Fibroblast of peridontal ligament (primary cell): ENCODE measurements around the gene MTX1.

ENCODE experiments used
- DNase-seq: peaks from one replicate; pipeline ENCODE4 v3.0.0-alpha.2; 2010; ENCODE audit errors: extremely low read depth

Gene MTX1

DNA sequence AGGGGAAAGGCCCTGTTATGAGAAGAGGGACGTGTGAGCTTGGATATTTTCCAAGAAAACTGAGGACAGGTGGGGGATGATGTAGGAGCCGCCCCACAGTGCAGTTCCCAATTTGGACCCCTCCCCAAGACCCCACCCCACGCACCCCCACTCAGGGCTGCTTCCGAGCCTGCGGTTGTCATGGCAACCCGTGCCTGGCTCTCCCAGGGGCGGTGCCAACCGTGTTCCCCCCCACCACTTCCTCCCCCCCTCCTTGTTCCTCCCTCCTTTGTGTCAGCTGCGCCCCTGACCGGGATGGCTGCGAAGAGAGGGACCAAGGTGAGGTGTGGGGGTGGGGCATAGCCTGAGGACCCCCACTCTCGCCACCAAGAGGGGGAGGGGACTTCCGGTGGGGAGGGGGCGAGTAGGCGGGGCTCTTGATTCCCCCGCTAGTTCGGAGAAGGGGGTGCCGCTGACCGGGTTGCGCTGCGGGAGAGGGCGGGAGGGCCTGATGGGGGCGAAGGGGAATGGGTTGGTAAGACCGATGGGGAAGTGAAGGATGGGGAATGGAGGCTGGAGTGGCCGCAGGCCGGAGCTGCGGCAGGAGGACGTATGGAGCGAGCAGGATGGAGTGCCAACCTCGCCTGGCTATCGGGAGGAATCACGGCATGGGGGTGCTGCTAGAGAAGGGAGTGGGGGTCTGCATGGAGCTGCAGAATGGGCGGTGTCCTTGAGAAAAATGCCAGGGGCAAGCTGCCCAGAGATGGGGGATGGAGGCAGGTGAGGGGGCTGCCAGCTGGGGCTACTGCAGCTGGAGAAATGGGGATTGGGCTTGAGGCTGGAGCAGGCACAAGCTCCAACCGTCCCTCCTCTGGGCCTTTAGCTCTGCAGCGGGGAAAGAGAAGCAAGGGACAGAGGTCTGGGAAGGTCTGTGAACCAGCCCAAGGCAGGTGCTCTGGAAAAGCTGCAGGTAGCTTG is 33.9 kb upstream of the MTX1 start:
- peak; percentile 16 for DNase-seq

DNA sequence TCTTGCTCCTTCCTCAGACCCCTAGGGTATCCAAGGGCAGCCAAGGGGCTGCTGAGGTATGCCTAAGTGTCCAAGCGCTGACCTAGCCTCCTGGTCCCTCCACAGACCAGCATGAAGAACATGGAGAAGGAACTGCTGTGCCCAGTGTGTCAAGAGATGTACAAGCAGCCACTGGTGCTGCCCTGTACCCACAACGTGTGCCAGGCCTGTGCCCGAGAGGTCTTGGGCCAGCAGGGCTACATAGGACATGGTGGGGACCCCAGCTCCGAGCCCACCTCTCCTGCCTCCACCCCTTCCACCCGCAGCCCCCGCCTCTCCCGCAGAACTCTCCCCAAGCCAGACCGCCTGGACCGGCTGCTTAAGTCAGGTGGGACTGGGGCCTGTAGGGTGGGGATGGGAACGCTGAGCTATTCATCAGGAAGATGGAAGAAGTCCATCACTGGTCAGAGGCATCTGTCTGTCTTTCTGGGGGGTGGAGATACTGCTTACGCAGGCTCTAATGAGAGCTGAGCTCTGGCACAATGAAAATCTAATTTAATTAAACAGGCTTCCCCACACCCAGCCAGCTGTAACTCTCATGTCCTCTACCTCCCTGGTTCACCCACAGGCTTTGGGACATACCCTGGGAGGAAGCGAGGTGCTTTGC is 33.1 kb upstream of the MTX1 start:
- DNase-seq: no peak

DNA sequence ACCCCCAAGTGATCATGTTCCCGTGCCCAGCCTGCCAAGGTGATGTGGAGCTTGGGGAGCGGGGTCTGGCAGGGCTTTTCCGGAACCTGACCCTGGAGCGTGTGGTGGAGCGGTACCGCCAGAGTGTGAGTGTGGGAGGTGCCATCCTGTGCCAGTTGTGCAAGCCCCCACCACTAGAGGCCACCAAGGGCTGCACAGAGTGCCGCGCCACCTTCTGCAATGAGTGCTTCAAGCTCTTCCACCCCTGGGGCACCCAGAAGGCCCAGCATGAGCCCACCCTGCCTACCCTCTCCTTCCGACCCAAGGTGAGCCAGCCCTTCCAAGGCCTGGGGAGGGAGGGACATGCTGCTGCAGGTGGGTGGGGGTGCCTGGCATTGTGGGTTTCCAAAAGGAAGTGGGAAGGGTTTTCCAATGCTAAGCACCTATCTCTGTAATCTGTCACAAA is 32.5 kb upstream of the MTX1 start:
- no peak for DNase-seq

DNA sequence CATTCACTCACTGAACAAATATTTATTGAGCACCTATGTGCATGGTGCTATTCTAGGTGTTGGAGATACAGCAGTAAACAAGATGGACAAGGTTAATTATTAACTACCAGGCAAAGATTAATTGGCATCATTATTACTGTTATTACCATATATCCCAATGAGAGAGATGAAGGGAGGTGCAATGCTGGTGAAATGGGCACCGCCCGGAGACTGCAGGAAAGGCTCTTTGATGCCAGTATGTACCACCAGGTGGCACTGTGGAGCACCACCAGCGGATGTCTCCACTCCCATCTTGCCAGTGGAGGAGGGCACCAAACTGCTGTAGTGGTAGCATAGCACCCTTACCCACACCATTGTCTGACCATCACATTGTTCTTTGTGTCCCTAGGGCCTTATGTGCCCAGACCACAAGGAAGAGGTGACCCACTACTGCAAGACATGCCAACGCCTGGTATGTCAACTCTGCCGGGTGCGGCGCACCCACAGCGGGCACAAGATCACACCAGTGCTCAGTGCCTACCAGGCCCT is 31.9 kb upstream of the MTX1 start:
- DNase-seq: peak; percentile 75

DNA sequence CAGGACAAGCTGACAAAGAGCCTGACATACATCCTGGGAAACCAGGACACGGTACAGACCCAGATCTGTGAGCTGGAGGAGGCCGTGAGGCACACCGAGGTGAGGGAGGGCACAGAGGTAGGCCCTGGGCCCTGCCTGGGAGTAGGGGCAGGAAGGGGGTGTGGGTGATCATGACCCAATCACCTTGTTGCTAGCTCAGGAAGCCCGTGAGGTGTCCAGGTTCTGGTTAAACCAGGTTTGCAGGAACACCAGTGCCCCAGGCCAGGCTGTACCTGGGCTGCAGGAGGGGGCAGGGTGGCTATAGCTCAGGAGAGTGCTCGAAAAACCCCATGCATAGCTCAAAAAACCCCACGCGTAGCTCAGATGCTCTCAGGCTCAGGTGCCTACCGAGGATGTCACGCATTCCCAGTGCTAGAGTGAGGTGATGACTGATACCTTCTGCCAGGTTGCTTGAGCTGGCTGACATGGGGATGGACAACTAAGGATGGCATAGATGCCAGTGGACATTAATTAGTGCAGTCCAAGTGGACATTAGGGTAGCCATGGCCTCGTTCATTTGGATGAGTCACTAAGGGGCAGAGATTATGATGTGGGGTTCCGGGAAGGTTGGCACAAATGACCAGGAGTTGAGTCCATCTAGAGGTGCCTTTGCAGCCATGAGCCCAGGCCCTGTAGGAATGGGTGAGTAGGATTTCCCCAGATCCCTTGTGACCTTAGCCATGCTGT is 31.1 kb upstream of the MTX1 start:
- DNase-seq: no peak

DNA sequence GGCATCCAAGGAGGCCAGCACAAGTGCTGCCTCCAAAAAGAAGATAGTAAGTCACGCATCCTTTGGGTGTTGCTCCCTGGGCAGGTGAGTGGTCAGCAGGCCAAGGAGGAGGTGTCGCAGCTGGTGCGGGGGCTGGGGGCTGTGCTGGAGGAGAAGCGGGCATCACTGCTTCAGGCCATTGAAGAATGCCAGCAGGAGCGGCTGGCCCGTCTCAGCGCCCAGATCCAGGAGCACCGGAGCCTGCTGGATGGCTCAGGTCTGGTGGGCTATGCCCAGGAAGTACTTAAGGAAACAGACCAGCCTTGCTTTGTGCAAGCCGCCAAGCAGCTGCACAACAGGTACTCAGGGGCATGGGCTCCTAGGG is 30.6 kb upstream of the MTX1 start:
- no peak for DNase-seq

DNA sequence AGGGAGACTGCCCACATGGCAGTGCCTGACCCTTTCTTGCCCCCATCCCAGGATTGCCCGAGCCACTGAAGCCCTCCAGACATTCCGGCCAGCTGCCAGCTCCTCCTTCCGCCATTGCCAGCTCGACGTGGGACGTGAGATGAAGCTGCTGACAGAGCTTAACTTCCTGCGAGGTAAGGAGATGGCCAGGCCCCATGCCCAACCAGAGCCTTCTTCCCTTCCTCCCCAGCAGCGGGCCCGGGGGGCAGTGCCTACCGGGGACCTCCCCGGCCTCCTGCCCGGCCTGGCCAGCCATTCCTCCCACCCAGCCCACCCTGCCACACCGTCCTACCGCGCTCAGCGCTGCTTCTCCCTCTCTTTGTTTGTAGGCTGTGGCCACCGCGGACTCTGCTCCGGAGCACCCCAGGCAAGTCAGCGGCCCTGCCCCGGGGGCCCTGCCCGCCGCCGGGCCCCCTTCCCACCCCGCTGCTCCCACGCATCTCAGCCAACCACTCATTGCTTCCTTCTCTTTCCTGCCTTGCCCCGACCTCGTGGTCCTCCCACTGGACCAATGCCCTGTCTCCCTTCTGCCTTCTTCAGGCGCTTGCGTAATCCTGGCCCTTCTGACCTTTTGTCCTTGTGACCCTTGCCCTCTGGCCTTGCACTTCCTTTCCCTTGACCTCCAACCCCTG is 29.9 kb upstream of the MTX1 start:
- no peak for DNase-seq

DNA sequence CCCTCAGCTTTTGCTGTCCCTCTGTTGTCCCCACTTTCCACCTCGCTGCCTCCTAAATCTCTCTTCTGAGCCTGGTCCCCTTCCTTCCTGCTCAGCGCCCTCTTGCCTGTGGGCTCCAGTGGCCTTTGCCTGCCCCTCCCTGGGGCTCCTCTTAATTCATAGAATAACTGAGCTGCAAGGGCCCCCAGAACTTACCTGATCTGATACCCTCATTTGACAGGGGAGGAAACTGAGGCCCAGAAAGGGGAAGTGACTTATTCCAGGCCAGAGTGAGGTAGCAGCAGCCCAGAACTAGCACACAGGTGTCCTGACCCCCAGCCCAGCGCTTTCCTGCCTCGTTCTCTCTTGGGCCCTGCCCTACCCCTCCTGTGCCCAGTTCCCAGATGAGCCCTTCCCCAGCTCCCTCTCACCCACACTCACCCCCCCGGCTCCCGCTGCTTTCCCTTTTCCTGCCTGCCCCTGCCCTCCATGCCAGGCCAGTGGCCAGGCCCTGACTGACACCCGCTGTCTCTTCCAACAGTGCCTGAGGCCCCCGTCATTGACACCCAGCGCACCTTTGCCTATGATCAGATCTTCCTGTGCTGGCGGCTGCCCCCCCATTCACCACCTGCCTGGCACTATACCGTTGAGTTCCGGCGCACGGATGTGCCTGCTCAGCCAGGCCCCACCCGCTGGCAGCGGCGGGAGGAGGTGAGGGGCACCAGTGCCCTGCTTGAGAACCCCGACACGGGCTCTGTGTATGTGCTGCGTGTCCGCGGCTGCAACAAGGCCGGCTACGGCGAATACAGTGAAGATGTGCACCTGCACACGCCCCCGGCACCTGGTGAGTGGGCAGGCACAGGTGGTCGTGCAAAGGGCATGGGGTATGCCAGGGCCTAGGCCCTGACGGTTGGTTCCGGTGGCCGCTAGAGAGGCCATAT is 29.1 kb upstream of the MTX1 start:
- no peak for DNase-seq

DNA sequence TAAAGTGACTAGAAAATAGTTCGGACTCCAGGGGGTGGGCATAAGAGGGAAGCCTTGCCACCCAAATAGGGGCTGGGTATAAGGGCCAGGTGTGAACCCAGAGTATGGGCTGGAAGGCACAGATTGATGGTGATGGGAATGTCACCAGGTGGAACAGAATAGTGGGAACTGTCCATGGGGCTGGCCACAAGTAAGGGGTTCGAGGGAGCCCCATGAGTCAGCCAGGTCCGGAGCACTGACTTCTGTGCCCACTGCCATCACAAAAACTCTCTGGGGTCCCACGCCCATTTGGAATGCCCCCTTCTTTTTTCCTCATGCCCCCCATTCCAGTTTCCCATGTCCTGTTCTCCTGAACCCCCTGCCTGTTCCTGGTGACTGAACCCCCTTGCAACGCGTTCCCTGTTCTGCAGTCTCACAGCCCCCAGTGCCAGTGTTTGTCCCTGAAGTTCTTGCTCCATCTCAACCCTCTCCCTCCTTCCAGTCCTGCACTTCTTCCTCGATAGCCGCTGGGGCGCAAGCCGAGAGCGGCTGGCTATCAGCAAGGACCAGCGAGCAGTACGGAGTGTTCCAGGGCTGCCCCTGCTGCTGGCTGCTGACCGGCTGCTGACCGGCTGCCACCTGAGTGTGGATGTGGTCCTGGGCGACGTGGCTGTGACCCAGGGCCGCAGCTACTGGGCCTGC is 27.0 kb upstream of the MTX1 start:
- no peak for DNase-seq

DNA sequence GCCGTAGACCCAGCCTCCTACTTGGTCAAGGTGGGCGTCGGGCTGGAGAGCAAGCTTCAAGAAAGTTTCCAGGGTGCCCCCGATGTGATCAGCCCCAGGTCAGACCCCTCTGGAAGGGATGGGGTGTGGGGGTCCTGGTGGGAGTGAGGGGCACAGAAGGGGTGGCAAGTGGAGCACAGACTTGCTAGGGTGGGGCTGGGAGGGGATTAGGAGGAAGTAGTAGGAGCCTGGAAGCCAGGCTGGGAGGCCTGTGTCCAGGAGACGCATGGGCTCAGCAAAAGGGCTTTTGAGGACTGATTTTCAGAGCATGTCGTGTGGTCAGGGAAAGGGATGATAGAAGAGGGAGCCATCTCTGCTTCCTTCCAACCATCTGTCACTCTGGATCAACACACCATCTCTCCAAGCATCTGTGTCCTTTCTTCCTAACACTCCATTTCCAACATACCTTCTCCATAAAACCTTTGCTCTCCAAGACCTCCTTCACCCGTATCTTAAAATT is 26.4 kb upstream of the MTX1 start:
- no peak for DNase-seq

DNA sequence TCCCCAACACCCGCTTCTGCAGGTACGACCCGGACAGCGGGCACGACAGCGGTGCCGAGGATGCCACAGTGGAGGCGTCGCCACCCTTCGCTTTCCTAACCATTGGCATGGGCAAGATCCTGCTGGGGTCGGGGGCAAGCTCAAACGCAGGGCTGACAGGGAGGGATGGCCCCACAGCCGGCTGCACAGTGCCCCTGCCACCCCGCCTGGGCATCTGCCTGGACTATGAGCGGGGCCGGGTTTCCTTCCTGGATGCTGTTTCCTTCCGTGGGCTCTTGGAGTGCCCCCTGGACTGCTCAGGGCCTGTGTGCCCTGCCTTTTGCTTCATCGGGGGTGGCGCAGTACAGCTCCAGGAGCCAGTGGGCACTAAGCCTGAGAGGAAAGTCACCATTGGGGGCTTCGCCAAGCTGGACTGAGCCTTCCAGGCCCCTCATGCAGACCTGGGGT is 24.7 kb upstream of the MTX1 start:
- no peak for DNase-seq

DNA sequence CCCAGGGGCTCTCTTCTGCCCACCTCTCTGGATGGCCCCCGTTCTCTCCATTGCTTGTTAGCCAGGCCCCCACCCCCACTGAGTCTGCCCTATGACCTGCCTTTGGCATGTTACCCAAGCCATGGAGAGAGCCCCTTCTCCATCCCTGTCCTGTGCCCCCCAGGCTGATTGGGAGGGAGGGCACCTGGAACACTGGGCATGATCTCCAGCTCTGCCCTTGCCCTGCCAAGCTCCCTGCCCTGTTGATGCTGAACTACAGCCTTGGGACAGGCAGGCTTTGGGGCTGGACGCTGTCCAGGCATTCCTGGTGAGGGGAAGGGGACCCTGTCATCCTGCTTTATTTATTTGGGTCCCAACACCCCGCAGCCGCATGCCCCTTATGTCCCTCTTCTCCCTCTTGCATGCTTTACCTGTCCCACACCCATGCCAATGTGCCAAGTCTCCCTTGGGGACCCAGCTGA is 24.1 kb upstream of the MTX1 start:
- DNase-seq: no peak

DNA sequence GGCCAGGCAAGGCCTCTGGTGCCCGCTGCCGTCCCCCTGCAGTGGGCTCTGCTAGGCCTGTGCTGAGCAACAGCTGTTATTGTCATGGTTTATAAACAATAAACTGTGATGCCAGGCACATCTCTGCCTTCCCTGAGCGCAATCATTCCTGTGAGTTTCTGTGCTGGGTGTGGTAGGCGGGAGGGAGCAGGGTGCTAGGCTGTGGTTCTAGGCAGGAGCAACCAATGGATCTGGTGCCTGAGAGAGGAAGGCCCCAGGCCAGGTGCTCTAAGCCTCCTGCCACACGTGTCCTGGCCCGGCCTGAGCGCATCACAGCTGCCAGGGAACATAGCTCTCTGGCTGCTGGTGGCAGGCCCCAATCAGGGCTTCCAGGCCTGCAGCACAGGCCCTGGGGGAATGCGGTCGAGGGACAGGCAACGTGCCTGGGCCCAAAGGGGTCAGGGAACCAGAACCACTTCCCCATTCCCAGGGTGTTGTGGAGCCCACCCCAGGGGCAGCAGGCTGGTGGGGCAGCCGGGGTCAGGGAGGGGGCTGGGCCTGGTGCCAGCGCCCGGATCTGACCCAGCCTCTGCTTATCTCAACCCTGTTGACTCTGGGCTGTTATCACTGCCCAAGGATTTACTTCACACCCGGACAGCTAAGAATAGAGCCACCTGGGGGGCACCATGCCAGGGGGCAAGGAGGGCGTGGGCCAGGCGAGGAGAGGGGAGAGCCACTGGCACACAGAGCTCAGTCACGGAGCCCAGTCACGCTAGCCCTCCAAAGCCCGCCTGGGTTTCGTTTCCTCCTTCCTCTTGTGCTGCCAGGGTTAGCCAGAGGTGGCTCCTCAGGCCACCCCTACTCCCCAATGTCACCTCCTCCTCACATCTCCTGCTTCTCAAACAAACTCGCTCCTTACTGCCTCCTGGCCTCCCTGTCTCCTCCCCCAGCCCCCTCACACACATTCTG is 23.4 kb upstream of the MTX1 start:
- no peak for DNase-seq

DNA sequence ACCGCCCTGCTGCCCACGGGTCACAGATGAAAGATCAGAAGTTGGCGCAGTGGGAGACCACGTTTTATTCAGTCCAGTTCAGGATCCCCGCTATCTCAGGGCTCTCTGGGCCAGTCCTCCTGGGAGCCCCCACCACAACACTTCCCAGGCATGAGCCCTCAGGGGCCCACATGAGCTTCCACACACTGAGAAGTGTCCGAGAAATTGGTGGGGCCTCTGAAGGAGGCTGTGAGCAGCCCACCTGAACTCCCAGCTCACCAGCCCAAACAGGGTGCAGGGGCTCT is 22.8 kb upstream of the MTX1 start:
- DNase-seq: no peak

DNA sequence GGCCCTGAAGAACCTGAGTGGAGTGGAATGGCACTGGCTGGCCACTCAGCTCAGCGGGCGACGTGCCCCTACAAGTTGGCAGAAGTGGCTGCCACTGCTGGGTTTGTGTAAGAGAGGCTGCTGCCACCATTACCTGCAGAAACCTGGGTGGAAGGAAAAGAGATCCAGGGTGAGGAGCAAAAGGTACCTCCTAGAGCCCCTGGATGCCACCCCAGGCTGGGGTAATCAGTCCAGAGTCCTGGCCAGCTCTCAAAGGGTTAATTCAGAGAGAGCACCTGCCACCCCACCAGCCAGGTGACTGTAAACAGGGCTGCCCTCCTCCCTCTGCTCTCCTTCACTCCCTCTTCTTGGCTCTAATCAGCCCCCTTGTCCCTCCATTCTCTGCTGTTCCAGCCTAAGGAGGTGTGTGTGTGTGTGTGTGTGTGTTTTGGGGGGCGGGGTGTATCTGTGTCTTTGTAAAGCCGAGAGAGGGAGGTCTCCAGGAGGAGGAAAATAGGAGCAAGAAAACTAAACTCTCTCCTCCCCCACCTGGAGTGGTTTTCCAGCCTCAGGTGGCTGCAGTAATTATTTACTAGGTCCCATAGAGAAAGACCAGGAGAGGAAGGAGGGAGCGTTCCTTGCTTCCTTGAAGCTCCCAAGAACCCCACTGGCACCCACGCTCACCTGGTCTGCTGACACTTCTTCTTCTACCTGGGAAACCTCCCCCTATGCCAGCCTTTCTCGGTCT is 22.3 kb upstream of the MTX1 start:
- DNase-seq: no peak

DNA sequence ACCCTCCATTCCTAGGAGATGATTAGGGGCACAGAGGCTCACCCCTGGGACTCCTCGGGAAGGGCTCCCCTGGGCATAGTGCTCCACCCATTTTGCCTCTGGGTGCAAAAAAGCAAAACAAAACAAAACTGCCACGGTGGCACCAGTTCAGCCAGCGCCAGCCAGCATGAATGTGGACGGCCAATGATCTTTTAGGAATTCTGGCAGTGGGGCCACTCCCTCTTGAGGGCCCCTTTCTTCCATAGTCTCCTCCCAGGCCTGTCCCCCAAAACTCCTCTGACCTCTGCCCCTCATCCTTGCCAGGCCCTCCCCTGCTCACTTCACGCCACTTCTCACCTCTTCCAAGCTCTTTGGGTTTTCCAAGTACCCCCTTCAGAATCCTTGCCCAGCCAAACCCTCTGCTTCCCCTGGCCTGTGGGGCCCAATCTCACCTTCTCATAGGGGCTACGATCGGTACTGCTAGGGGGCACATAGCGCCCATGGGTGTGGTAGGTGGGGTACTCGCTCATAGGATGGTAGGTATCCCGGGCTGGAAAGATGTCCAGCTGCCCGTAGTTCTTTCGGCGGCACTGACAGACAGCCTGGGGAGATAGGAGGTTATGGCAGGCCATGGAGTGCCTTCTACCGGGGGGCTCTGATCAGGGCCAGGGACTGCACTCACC is 21.6 kb upstream of the MTX1 start:
- DNase-seq: no peak

DNA sequence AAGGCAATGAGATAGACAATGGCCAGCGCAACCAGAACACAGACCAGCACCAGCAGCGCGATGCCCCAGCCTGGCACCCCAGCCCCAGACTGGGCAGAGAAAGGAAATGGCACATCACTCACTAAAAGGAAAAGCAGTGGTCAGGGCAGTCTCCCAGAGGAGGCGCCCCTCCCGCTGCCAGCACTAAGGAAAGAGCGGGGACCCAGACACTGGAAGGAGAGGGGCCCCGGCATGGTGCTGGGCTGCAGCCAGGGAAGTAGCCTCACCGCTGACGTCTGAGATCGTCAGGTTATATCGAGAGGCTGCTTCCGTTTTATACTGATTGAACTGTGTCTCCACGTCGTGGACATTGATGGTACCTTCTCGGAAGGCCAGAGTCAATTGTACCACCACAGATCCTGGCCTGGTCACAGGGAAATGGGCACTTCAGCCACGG is 21.0 kb upstream of the MTX1 start:
- DNase-seq: no peak

DNA sequence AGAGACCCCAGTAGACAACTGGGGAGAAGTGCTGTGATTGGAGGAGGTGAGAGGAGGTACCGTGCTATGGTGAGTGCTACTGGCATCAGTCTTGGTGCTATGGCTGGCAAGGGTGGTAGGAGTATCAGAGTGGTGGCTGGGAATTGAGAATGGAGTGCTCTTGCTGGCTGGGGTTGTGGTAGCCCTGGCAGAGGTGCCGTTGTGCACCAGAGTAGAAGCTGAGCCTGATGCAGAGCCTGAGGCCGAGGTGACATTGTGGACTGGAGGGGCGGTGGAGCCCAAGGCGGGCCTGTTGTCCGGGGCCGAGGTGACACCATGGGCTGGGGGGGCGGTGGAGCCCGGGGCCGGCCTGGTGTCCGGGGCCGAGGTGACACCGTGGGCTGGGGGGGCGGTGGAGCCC is 20.2 kb upstream of the MTX1 start:
- no peak for DNase-seq
